AG09319 (cell line): ENCODE data around the gene SBF1.
A peak's percentile ranks its signal among the peaks of the same experiment; 100 is the strongest.

Experiments used
- DNase-seq: peaks from one replicate; pipeline ENCODE4 v3.0.0-alpha.2; 2010; ENCODE audit warnings: low read depth; ENCODE audit errors: extremely low read depth
- TF ChIP-seq, protein P1 (sequence below): IDR thresholded peaks from 2 replicates; pipeline ENCODE4 v1.5.1; 2011; ENCODE audit warnings: low read depth, mild to moderate bottlenecking, inconsistent platforms, low read length, moderate library complexity

The SBF1 gene

DNA sequence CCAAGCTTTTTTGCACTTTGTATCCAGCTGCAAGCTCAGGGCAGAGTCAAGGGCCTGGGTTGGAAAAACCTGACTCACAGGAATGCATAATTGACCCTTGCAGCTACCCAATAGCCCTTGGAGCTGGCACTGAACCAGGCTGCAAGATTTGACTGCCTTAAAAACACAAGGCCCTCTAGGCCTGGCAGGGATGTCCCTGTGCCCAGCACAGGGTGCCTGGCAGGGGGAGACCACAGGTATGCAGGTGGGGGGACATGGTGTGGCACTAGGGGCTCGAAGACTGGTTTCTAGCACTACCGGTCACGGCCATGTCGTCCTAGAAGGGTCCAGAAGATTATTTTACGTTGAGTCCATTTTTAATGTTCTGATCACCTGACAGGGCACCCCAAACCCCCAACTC lies 30.2 kb downstream of the SBF1 start:
- DNase-seq = peak; percentile 44

DNA sequence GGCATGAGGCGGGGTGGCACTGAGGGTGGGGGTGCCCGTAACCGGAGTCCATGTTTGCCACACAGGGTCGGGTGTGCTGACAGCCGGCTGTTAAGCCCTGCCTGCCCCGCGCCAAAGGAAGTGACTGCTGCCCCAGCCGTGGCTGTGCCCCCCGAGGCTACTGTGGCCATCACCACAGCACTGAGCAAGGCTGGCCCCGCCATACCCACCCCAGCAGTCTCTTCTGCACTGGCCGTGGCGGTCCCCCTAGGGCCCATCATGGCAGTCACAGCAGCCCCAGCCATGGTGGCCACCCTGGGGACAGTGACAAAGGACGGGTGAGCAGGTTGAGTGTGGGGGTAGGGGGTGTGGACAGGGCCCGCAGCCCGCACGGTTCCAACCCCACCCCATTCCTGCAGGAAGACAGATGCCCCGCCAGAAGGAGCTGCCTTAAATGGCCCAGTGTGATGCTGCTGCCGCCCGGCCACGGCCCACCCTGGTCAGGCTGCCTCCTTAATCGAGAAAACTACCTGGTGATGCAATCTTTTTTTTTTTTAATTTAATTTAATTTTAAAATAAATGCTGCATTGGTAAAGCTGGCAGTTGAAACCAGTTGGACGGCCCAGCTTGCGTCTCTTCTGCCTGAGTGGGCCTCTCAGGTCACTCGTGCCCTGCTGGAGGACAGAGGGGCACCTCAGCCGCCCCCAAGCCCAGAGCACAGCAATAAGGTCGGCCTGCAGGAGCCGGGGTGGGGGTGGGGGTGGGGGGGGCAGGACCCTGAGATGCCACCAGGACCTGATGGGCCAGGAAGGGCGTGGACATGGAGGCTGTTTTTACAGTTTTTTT lies 30.8 kb downstream of the SBF1 start:
- TF ChIP-seq, protein P1, sequence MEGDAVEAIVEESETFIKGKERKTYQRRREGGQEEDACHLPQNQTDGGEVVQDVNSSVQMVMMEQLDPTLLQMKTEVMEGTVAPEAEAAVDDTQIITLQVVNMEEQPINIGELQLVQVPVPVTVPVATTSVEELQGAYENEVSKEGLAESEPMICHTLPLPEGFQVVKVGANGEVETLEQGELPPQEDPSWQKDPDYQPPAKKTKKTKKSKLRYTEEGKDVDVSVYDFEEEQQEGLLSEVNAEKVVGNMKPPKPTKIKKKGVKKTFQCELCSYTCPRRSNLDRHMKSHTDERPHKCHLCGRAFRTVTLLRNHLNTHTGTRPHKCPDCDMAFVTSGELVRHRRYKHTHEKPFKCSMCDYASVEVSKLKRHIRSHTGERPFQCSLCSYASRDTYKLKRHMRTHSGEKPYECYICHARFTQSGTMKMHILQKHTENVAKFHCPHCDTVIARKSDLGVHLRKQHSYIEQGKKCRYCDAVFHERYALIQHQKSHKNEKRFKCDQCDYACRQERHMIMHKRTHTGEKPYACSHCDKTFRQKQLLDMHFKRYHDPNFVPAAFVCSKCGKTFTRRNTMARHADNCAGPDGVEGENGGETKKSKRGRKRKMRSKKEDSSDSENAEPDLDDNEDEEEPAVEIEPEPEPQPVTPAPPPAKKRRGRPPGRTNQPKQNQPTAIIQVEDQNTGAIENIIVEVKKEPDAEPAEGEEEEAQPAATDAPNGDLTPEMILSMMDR = no peak
- DNase-seq = no peak

More for the DNA sequence above, 30.2 kb downstream of the SBF1 start:
- TF ChIP-seq, protein P1 = no peak

DNA sequence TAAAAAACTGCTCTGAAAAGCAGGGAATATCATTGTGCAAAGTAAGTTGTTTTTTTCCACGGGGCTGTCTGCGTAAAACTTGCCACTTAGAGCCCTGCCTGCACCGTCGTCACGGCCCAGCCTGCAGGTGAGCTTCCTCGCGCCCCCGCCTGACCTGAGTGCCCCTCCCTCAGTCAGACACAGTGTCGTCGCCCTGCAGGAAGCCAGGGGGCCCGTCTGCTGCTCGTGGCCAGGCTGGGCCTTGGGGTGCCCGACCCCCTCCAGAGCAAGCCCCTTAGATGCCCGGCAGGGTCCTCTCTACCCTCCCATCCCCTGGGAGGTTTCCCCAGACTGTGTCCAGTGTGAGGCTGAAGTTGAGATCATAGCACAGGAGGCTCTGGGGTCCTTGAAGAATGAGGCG lies 31.6 kb downstream of the SBF1 start:
- TF ChIP-seq, protein P1 = no peak
- DNase-seq = no peak

DNA sequence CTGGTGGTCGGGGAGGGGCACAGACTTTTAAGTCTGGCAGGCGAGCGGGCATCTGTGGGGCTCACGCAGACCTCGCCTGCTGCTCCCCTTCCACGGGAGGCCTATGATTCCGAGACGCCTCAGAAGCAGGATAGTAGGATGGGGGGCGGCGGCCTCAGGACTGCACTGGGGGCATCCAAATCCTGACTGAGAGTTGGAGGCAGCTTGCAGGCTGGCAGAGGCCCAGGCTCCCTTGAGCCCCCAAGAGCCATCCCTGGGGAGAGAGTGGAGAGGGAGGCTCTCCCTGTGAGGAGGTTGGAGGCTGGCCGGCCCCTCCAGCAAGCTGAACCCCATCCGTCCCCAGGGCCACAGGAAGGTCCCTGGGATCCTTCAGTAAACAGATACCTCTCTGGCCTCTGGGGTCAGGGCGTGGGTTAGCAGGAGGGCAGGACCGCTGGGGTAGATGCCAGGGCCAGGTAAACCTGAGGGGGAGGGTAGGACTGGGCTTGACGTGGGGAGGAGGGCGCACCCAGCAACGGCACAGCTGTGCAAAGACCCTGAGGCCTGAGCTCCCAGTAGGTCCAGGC lies 33.3 kb downstream of the SBF1 start:
- TF ChIP-seq, protein P1 = no peak
- no peak for DNase-seq

DNA sequence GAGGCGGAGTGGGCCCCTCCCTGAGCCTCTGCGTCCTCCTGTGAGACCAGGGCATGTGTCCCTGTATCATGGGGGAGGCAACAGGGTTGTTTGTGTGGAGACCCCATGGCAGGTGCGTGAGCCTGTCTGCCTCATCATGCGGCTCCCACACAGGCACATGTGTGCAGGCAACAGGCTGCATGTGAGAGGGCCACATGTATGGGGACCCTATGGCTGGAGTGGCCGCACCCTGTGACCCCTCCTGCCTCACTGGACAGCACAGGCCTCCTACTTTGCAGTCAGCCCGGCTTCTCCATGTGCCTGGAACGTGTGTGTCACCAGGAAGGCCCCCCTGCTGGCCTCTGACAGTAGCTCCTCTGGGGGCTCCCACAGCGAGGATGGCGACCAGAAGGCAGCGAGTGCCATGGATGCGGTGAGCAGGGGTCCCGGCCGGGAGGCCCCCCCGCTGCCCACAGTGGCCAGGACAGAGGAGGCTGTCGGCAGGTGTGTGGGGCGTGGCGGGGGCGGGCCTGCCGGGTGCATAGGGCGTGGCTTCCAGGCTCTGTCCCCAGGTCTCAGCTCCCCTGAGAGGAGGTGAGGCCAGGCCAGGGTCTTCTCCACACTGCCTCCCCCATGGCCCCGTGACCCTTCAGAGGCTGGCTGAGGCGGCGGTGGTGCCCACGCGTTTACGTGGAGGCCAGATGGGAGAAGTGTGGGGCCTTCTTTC lies 34.1 kb downstream of the SBF1 start:
- TF ChIP-seq, protein P1 = no peak
- no peak for DNase-seq

DNA sequence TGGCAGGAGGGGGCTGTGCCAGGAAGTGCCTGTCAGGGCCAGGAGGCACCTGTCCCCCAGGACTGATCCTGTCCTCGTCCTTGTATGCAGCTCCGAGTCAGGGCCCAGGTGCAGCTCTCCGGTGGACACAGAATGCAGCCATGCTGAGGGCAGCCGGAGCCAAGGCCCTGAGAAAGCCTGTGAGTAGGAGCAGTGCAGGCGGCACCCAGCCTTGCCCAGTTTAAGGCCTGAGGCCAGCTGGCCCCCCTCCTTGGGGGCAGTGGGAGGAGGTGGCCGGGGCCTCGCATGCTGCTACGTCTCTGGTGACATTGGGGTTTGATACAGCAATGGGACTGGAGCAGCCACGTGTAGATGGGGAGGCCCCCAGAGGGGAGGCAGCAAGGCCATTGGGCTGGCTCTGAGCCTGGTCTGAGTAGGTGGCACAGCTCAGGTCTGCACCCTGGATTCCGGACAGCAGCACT lies 34.9 kb downstream of the SBF1 start:
- TF ChIP-seq, protein P1 = no peak

DNA sequence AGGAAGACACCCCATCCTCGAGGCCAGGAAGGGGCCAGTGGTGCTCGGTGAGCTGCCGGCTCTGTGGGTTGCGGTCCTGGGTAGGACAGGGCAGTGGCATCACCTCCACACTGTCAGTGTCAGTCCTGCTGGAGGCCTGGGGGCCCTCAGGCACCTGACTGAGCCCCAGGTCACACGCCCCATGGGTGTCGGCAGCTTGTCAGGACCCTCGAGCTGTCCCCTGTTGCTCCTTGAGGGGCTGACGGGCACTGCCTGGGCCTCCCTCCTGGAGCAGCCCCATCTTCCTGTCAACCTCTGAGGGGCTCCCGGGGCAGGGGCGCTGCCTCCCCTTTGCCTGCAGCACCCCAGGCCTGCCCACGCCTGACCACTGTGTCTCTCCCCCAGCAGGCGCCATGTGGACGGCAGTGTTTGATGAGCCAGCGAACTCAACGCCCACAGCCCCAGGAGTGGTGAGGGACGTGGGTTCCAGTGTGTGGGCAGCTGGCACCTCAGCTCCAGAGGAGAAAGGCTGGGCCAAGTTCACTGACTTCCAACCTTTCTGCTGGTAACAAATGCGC lies 35.4 kb downstream of the SBF1 start:
- TF ChIP-seq, protein P1 = no peak
- DNase-seq = no peak

More for the DNA sequence above, 34.9 kb downstream of the SBF1 start:
- no peak for DNase-seq
